H7 (cell line): ENCODE measurements around the gene LGI2. TPM values are rescaled to one million over a fixed set of nuclear protein-coding genes. Genes with fewer than 3 reads are reported as not detected.
"Not testable (repeated sequence)": the region's sequence is repeated elsewhere in the genome, so short reads cannot be mapped to it uniquely, and the experiment has no call there.

ENCODE experiments used
- DNase-seq: peaks from one replicate; pipeline ENCODE4 v3.0.0; 2012
- H3K27me3 ChIP-seq: 2 replicates; pipeline ENCODE4 v1.6.0; 2011; ENCODE audit warnings: mild to moderate bottlenecking, low read length; ENCODE audit not compliant: control insufficient read depth, insufficient read depth
- H3K36me3 ChIP-seq: replicated peaks from 2 replicates; pipeline ENCODE4 v1.5.1; 2011; ENCODE audit warnings: low read length; ENCODE audit not compliant: control insufficient read depth, insufficient read depth
- H3K4me3 ChIP-seq: 2 replicates; pipeline ENCODE4 v1.5.1; 2011; ENCODE audit warnings: low read depth, mild to moderate bottlenecking, control low read depth, low read length, moderate library complexity; ENCODE audit not compliant: insufficient read depth
- total RNA-seq: library from RNA; depleted of rRNA; stranded (reverse); fragments of >200 nt; shearing (Covaris generic); gene quantifications from 2 replicates; pipeline ENCODE4 v1.2.3, GENCODE V29; 2014

The LGI2 gene
- total RNA-seq, 1 experiment from 2014 or later: 0.94 TPM

DNA sequence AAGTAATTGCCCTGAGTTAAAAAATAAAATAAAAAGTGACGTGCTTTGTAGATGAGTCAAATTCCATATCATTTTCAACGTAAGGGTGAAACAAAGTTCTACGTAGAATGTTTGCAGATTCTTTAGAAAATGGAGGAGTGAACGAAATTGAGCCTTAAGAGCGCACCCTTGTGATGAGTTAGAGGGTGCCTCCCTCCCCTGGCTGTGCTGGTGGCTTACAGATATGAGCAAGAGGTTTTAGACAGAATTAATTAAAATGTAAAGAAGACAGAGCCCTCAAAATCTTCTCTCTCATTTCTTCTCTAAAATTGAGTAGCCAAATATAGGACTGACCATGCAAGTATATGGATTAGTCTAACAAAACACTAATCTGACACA lies 30.2 kb upstream of the LGI2 start:
- no peak overlapping the region for H3K4me3 ChIP-seq
- no peak for DNase-seq
- no peaks in the 10 kb centered on the region for H3K36me3 ChIP-seq
- H3K27me3 ChIP-seq: no peaks in the 10 kb centered on the region

DNA sequence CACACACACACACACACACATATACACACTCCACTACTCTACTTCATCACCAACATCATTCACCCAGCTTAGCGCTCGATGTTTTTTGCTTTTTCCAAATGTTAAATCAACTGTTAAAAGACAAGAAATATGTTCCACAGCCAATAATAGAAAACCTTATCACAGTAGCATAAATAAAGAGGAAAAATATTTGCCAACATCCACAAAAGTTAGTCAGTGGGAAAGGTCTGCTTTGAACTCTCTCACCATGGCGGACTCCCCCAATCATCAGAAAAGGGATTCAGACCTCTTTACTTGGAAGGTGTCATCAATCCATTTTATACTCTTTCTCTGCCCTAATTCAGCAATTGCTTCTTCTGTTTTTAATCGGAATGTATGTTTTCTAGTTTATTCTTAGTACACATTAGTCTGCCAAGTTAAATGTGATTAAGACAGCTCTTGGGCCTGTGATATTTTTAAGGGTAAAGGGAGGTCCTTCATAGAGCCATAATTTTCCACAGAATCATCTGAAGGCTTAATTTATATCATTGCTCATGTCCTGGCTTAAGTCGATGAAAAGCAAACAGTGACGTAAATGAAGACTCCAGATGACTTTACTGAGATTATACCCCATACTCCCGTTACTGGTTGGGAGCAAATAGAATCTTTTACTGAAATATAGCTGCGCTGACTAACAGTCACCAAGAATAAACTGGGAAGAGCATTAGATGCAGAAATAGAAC lies 29.7 kb upstream of the LGI2 start:
- Histone ChIP-seq H3K36me3 (no peaks in the 10 kb centered on the region), H3K27me3 (no peaks in the 10 kb centered on the region), H3K4me3 (no peak overlapping the region)
- no peak for DNase-seq

- DNase-seq: no peak
- Histone ChIP-seq H3K27me3 (no peaks in the 10 kb centered on the region), H3K36me3 (no peaks in the 10 kb centered on the region), H3K4me3 (no peak overlapping the region)
Observed at GRCh38 chr4:25059791-25060190, 29.0 kb upstream of the LGI2 start.

- no peaks in the 10 kb centered on the region for H3K36me3 ChIP-seq
- DNase-seq: no peak
- no peaks in the 10 kb centered on the region for H3K27me3 ChIP-seq
- H3K4me3 ChIP-seq: no peak overlapping the region
Observed at GRCh38 chr4:25058796-25059195, 28.1 kb upstream of the LGI2 start.

GRCh38 chr4:25057299-25057698 lies 26.6 kb upstream of the LGI2 start:
- Histone ChIP-seq H3K27me3 (no peaks in the 10 kb centered on the region), H3K36me3 (no peaks in the 10 kb centered on the region), H3K4me3 (no peak overlapping the region)
- DNase-seq: no peak

DNA sequence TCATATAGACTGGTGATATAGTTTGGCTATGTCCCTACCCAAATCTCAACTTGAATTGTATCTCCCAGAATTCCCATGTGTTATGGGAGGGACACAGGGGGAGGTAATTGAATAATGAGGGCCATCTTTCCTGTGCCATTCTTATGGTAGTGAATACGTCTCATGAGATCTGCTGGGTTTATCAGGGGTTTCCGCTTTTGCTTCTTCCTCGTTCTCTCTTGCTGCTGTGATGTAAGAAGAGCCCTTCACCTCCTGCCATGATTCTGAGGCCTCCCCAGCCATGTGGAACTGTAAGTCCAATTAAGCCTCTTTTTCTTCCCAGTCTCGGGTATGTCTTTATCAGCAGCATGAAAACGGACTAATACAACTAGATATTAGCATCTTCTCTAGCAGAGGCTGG lies 21.3 kb upstream of the LGI2 start:
- H3K27me3 ChIP-seq, DNase-seq, H3K4me3 ChIP-seq, H3K36me3 ChIP-seq: not testable (repeated sequence)

DNA sequence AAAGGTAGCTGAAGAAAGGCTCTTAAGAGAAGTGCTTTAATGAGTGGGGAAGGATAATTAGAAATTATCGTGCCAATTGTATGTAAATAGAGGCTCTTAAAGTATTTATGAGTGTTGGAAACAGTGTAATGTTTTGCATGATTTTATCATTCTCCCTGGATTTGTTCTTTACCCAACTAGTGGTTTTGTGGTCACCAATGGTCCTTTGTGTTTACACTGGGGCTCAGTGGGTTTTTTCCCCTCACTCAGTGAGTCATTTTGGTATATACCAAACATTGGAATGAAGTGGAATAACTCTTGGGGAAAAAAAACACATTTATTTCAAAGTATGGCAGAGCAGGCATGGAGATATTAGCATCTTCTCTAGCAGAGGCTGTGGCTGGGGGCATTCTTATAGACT lies 20.8 kb upstream of the LGI2 start:
- Histone ChIP-seq H3K36me3 (no peaks in the 10 kb centered on the region), H3K27me3 (no peaks in the 10 kb centered on the region), H3K4me3 (no peak overlapping the region)
- no peak for DNase-seq

DNA sequence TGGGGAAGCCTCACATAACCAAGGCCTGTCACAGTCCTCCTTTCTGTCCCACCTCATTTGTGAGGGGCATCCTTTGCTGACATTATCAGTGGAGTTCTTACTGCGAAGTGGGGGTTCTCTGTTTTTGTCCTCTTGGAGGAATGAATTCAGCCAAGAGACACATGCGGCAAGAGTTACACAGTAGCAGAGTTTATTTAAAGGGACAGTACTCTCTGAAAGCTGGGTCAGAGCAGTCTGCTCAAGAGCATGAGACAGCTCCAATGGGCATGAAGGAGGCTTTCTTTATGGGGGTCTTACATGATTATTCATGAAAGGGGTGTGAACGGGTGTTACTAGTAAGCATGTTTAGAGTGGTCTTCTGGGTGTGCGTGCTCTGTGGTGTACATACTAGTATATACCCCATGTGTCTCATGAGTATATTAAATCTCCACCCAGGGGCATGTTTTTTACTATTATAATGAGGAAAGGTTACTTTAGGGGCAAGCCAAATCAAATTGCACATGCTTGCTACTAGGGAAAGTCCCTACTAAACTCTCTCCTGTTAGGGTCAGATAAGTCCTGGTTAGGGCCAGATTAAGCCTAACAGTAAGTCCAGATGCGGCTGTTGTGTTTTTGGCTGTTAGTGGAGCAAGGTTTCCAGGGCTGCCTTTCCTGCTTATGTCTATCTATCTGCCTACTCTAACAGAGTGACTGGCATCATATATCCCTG lies 19.8 kb upstream of the LGI2 start:
- Histone ChIP-seq H3K4me3 (no peak overlapping the region), H3K36me3 (no peaks in the 10 kb centered on the region), H3K27me3 (no peaks in the 10 kb centered on the region)
- DNase-seq: no peak

GRCh38 chr4:25043548-25043947 lies 12.8 kb upstream of the LGI2 start:
- Histone ChIP-seq H3K36me3 (no peaks in the 10 kb centered on the region), H3K27me3 (no peaks in the 10 kb centered on the region; the same call in 1 of the 2 replicates), H3K4me3 (no peak overlapping the region)
- DNase-seq: no peak

DNA sequence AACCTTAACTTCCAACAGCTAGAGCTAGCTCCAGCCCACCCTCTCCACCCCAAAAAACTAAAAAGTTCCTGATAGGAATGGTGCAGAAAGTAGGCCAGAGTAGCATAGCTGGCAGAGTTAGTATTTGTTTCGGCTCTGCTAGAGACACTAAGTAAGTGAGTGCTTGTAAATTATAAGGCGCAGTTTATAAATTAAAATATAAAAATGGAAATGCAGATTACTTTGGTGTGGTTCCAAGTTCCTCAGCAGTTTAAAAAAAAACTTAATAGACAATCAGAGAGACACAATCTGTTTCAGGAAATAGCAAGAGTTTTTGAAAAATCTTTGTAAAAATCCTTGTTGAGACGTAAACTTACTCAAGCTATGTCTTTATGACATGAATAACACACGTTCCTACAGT lies 2.8 kb upstream of the LGI2 start:
- no peak for DNase-seq
- Histone ChIP-seq H3K36me3 (no peaks in the 10 kb centered on the region), H3K4me3 (no peak overlapping the region), H3K27me3 (peaks cover 33% of the 10 kb centered on the region)

GRCh38 chr4:25032126-25032525 lies 1.4 kb upstream of the LGI2 start:
- Histone ChIP-seq H3K27me3 (peaks cover 34% of the 10 kb centered on the region), H3K36me3 (no peaks in the 10 kb centered on the region), H3K4me3 (no peak overlapping the region)
- DNase-seq: peak; percentile 24

GRCh38 chr4:25031077-25031621 lies 403 bp upstream of the LGI2 start:
- peak; percentile 74 for DNase-seq
- H3K36me3 ChIP-seq: no peaks in the 10 kb centered on the region
- peak overlapping the region; percentile 53 for H3K4me3 ChIP-seq
- peaks cover 34% of the 10 kb centered on the region for H3K27me3 ChIP-seq

DNA sequence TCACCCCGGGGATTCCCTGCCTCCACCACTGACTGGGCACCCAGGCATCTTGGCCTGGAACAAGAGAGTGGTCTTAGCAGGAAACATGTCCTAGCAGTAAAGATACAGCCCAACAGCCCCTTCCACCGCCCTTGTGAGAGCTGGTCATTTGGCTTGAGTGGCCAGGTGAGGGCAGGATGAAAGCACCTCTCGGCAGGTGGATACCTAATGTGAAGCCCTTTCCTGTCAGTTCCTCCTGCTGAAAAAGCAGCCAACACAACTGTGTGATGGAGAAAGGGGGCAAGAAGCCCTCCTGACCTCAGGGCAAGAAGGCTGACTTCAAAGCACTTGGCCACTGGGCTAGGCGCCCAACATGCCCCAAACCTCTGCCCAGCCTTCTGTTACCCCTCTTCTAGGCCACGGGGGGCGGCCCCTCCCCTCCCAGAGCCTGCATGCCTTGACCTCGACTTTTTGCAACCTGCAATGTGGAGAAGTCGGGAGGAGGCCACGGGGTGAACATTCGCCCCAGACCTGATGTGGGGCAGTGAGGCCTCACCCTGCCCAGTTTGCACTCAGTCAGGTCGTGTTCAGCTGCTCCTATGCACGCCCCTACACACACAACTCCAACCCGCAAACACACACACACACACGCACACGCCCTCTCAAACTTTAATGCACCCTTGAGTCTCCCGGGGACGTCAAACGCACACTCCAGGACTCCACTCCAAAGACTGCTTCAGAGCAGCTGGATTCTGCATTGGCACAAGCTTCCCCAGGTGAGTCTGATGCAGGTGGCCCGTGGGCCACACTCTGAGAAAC lies 1.1 kb downstream of the LGI2 start:
- Histone ChIP-seq H3K36me3 (no peaks in the 10 kb centered on the region), H3K4me3 (peak overlapping the region; percentile 53), H3K27me3 (peaks cover 34% of the 10 kb centered on the region)
- DNase-seq: peak; percentile 51

DNA sequence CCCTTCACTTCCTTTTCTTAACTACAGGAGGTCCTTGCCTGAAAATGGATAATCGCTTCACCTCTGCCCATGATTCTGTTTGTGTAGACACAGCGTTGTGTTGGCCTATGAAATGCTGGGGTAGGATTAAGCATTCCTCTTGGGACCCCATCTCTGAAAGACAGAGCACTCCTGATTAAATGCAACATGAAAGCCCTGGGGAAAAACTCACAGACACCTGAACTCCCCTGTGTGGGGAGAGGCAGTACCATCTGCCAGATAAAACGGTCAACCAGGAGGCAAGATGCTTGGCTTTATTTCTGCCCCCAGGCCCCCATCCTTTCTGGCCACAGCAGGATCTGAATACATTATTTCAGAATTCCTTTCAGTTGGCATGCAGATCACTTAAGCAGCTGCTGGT lies 1.9 kb downstream of the LGI2 start:
- peaks cover 34% of the 10 kb centered on the region for H3K27me3 ChIP-seq
- H3K4me3 ChIP-seq: no peak overlapping the region
- no peaks in the 10 kb centered on the region for H3K36me3 ChIP-seq
- no peak for DNase-seq
